ENCODE measurements around the gene PLIN3.
A peak's percentile ranks its signal among the peaks of the same experiment; 100 is the strongest.

GRCh38 chr19:4815426-4816201, 51.9 kb downstream of the PLIN3 start:
- TF ChIP-seq POLR2A (IDR thresholded peaks at IDR 0.05; ENCODE audit: low read depth, low read length) (no peak), CTCF (IDR thresholded peaks at IDR 0.05; ENCODE audit: extremely low read depth in 1 of 2, insufficient read depth in 1 of 2, low read depth in 1 of 2, low read length in 2 of 2) (no peak), EZH2 (IDR thresholded peaks at IDR 0.05; ENCODE audit: borderline replicate concordance, low read depth, low read length, severe bottlenecking) (no peak), POLR2AphosphoS5 (IDR thresholded peaks at IDR 0.05; ENCODE audit: insufficient read depth, low read depth, low read length) (peak; percentile 40)
- TF ChIP-seq, protein P1, sequence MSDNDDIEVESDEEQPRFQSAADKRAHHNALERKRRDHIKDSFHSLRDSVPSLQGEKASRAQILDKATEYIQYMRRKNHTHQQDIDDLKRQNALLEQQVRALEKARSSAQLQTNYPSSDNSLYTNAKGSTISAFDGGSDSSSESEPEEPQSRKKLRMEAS (IDR thresholded peaks at IDR 0.05; ENCODE audit: insufficient read depth, insufficient read length): peak; percentile 99
